PFSK-1 (cell line): ENCODE results near the gene MEOX2.

Experiments
- POLR2AphosphoS5 ChIP-seq: IDR thresholded peaks from 2 replicates; pipeline ENCODE4 v1.6.1; 2012; ENCODE audit warnings: low read depth, mild to moderate bottlenecking, control low read depth, low read length, moderate library complexity
- SIN3A ChIP-seq: IDR thresholded peaks from 2 replicates; pipeline ENCODE4 v1.6.1; 2012; ENCODE audit warnings: mild to moderate bottlenecking, low read length, moderate library complexity, borderline replicate concordance; ENCODE audit not compliant: insufficient read depth
- TAF1 ChIP-seq: IDR thresholded peaks from 2 replicates; pipeline ENCODE4 v1.6.1; 2012; ENCODE audit warnings: low read length, control low read depth, borderline replicate concordance; ENCODE audit not compliant: insufficient read depth
- TF ChIP-seq, protein P1 (sequence below), 2 experiments: IDR thresholded peaks; 2 replicates each; pipeline versions ENCODE4 v1.6.1 to v1.8.0; 2011 to 2012; ENCODE audit warnings: low read depth in 2 of 2, low read length in 2 of 2, control low read depth in 1 of 2, inconsistent platforms in 1 of 2, mild to moderate bottlenecking in 1 of 2, moderate library complexity in 1 of 2; ENCODE audit not compliant: insufficient read depth in 1 of 2

- TF ChIP-seq POLR2AphosphoS5: no peak
- no peak for TF ChIP-seq TAF1
- TF ChIP-seq, protein P1, sequence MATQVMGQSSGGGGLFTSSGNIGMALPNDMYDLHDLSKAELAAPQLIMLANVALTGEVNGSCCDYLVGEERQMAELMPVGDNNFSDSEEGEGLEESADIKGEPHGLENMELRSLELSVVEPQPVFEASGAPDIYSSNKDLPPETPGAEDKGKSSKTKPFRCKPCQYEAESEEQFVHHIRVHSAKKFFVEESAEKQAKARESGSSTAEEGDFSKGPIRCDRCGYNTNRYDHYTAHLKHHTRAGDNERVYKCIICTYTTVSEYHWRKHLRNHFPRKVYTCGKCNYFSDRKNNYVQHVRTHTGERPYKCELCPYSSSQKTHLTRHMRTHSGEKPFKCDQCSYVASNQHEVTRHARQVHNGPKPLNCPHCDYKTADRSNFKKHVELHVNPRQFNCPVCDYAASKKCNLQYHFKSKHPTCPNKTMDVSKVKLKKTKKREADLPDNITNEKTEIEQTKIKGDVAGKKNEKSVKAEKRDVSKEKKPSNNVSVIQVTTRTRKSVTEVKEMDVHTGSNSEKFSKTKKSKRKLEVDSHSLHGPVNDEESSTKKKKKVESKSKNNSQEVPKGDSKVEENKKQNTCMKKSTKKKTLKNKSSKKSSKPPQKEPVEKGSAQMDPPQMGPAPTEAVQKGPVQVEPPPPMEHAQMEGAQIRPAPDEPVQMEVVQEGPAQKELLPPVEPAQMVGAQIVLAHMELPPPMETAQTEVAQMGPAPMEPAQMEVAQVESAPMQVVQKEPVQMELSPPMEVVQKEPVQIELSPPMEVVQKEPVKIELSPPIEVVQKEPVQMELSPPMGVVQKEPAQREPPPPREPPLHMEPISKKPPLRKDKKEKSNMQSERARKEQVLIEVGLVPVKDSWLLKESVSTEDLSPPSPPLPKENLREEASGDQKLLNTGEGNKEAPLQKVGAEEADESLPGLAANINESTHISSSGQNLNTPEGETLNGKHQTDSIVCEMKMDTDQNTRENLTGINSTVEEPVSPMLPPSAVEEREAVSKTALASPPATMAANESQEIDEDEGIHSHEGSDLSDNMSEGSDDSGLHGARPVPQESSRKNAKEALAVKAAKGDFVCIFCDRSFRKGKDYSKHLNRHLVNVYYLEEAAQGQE (IDR thresholded peaks at IDR 0.05; ENCODE audit: insufficient read depth in 1 of 2, low read depth in 2 of 2, low read length in 2 of 2): no peak
- no peak for TF ChIP-seq SIN3A
Measured at GRCh38 chr7:15651693-15652092, 34.8 kb downstream of the MEOX2 start.
